ENCODE measurements around the gene CYTH4.

GRCh38 chr22:37293172-37293571, 10.9 kb downstream of the CYTH4 start:
- no peak for TF ChIP-seq E2F5 (CRISPR knock-in tag; IDR thresholded peaks at IDR 0.05)
- TF ChIP-seq CTCF (IDR thresholded peaks at IDR 0.05) = no peak
- no peak for TF ChIP-seq ZNF263 (CRISPR knock-in tag; IDR thresholded peaks at IDR 0.05; ENCODE audit: low read depth)
- no peak for TF ChIP-seq RELA (CRISPR knock-in tag; IDR thresholded peaks at IDR 0.05; ENCODE audit: borderline replicate concordance)
- TF ChIP-seq SP1 (CRISPR knock-in tag; conservative IDR thresholded peaks at IDR 0.05) = no peak
- no peak for TF ChIP-seq TCF7 (CRISPR knock-in tag; IDR thresholded peaks at IDR 0.05; ENCODE audit: low read depth)
- no peak for TF ChIP-seq KAT7 (CRISPR knock-in tag; IDR thresholded peaks at IDR 0.05; ENCODE audit: borderline replicate concordance)
- TF ChIP-seq ATF2 (CRISPR knock-in tag; IDR thresholded peaks at IDR 0.05; ENCODE audit: borderline replicate concordance, low read depth) = no peak
